Measurements from ENCODE around the gene ZNF343.
A peak's percentile ranks its signal among the peaks of the same experiment; 100 is the strongest.
"Not testable (repeated sequence)": the region's sequence is repeated elsewhere in the genome, so short reads cannot be mapped to it uniquely, and the experiment has no call there.

Gene ZNF343

GRCh38 chr20:2507875-2508630 lies 662 bp downstream of the ZNF343 start:
- no peaks in the 10 kb centered on the region for H3K9me3 ChIP-seq (ENCODE audit: control insufficient read depth, low read length)
- H4K91ac ChIP-seq (ENCODE audit: low read length): peak overlapping the region; percentile 10
- no peak overlapping the region for H2BK12ac ChIP-seq (ENCODE audit: low read length in 2 of 2)
- H3K4me3 ChIP-seq (ENCODE audit: insufficient read depth in 1 of 2, low read depth in 1 of 2, low read length in 2 of 2): peak overlapping the region; percentile 68 to 98
- no peak overlapping the region for H2AK5ac ChIP-seq (ENCODE audit: low read length, severe bottlenecking)
- H2BK120ac ChIP-seq (ENCODE audit: low read depth, low read length): no peak overlapping the region
- no peak overlapping the region for H3K27ac ChIP-seq (ENCODE audit: low read length, poor library complexity, severe bottlenecking)
- H2AFZ ChIP-seq (ENCODE audit: low read depth, low read length): peak overlapping the region; percentile 66
- no peaks in the 10 kb centered on the region for H3K27me3 ChIP-seq (ENCODE audit: control insufficient read depth in 1 of 2, insufficient read depth in 1 of 2, low read length in 2 of 2)
- H4K8ac ChIP-seq (ENCODE audit: low read length): peak overlapping the region; percentile 20
- H3K18ac ChIP-seq (ENCODE audit: low read depth in 1 of 2, low read length in 2 of 2): peak overlapping the region in 1 of 2 experiments; percentile 70
- no peak overlapping the region for H3K23ac ChIP-seq (ENCODE audit: low read length in 2 of 2)
- H3K4me1 ChIP-seq (ENCODE audit: control insufficient read depth, insufficient read depth, low read depth, low read length): peaks cover 13% of the 10 kb centered on the region
- peak overlapping the region; percentile 88 for H3K4me2 ChIP-seq (ENCODE audit: low read length, poor library complexity, severe bottlenecking)
- peaks cover 15% of the 10 kb centered on the region for H3K79me1 ChIP-seq (replicated peaks; ENCODE audit: low read length, poor library complexity, severe bottlenecking)
- no peak overlapping the region for H2BK5ac ChIP-seq (ENCODE audit: low read depth, low read length, poor library complexity, severe bottlenecking)
- peak overlapping the region; percentile 98 for H3K9ac ChIP-seq (ENCODE audit: low read length)
- H3K14ac ChIP-seq (ENCODE audit: low read length in 2 of 2): peak overlapping the region in 1 of 2 experiments; percentile 68
- H2BK15ac ChIP-seq (ENCODE audit: low read depth, poor library complexity, severe bottlenecking): no peak overlapping the region
- H3K36me3 ChIP-seq (ENCODE audit: control insufficient read depth in 1 of 2, insufficient read depth in 2 of 2, low read depth in 1 of 2, low read length in 2 of 2): no peaks in the 10 kb centered on the region
- peak overlapping the region in 1 of 2 experiments; percentile 32 for H3K4ac ChIP-seq (ENCODE audit: low read depth in 1 of 2, low read length in 2 of 2)
- DNase-seq: no peak
- 31% methylated on average over 22 of the region's 22 CpGs for WGBS

DNA sequence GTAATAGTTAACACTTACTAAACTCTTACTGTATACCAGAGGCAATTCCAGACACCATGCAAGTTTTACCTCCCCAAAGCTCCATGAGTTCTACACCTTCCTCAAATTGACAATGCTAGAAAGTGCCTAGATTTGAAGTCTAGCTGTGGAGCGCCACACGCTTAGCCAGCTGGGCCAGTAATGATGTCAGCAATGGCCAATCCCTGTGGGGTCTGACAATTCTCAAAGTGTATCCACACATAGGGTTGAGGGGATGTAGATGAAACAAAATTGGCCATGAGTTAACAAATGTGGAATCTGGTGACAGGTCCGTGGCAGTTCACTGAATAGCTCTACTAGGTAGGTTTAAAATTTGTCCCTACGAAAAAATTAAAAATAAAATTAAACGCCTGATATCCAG lies 1.3 kb downstream of the ZNF343 start:
- Histone ChIP-seq H2BK5ac (ENCODE audit: low read depth, low read length, poor library complexity, severe bottlenecking) (no peak overlapping the region), H3K9ac (ENCODE audit: low read length) (peak overlapping the region; percentile 98), H3K4me3 (ENCODE audit: insufficient read depth in 1 of 2, low read depth in 1 of 2, low read length in 2 of 2) (peak overlapping the region in 1 of 2 experiments; percentile 98), H4K91ac (ENCODE audit: low read length) (no peak overlapping the region), H3K4me2 (ENCODE audit: low read length, poor library complexity, severe bottlenecking) (no peak overlapping the region), H2AFZ (ENCODE audit: low read depth, low read length) (no peak overlapping the region), H3K36me3 (ENCODE audit: control insufficient read depth in 1 of 2, insufficient read depth in 2 of 2, low read depth in 1 of 2, low read length in 2 of 2) (no peaks in the 10 kb centered on the region), H3K27ac (ENCODE audit: low read length, poor library complexity, severe bottlenecking) (no peak overlapping the region), H3K4me1 (ENCODE audit: control insufficient read depth, insufficient read depth, low read depth, low read length) (peaks cover 13% of the 10 kb centered on the region), H4K8ac (ENCODE audit: low read length) (no peak overlapping the region), H3K4ac (ENCODE audit: low read depth in 1 of 2, low read length in 2 of 2) (no peak overlapping the region), H3K9me3 (ENCODE audit: control insufficient read depth, low read length) (no peaks in the 10 kb centered on the region), H2AK5ac (ENCODE audit: low read length, severe bottlenecking) (no peak overlapping the region), H3K18ac (ENCODE audit: low read depth in 1 of 2, low read length in 2 of 2) (no peak overlapping the region), H3K27me3 (ENCODE audit: control insufficient read depth in 1 of 2, insufficient read depth in 1 of 2, low read length in 2 of 2) (no peaks in the 10 kb centered on the region), H3K14ac (ENCODE audit: low read length in 2 of 2) (no peak overlapping the region), H2BK120ac (ENCODE audit: low read depth, low read length) (no peak overlapping the region), H2BK15ac (ENCODE audit: low read depth, poor library complexity, severe bottlenecking) (no peak overlapping the region), H2BK12ac (ENCODE audit: low read length in 2 of 2) (no peak overlapping the region), H3K79me1 (replicated peaks; ENCODE audit: low read length, poor library complexity, severe bottlenecking) (peaks cover 15% of the 10 kb centered on the region), H3K23ac (ENCODE audit: low read length in 2 of 2) (no peak overlapping the region)
- no peak for DNase-seq
- 98% methylated on average over 5 of the region's 5 CpGs for WGBS

DNA sequence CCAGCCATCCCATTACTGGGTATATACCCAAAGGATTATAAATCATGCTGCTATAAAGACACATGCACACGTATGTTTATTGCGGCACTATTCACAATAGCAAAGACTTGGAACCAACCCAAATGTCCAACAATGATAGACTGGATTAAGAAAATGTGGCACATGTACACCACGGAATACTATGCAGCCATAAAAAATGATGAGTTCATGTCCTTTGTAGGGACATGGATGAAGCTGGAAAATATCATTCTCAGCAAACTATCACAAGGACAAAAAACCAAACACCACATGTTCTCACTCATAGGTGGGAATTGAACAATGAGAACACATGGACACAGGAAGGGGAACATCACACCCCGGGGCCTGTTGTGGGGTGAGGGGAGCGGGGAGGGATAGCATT lies 2.3 kb downstream of the ZNF343 start:
- H2BK120ac ChIP-seq (ENCODE audit: low read depth, low read length); H3K18ac ChIP-seq (ENCODE audit: low read depth in 1 of 2, low read length in 2 of 2); H3K4me3 ChIP-seq (ENCODE audit: insufficient read depth in 1 of 2, low read depth in 1 of 2, low read length in 2 of 2); H2AFZ ChIP-seq (ENCODE audit: low read depth, low read length); H3K9ac ChIP-seq (ENCODE audit: low read length); H3K4me2 ChIP-seq (ENCODE audit: low read length, poor library complexity, severe bottlenecking); H2AK5ac ChIP-seq (ENCODE audit: low read length, severe bottlenecking); DNase-seq; H3K27me3 ChIP-seq (ENCODE audit: control insufficient read depth in 1 of 2, insufficient read depth in 1 of 2, low read length in 2 of 2); H3K9me3 ChIP-seq (ENCODE audit: control insufficient read depth, low read length); H3K4ac ChIP-seq (ENCODE audit: low read depth in 1 of 2, low read length in 2 of 2); H4K8ac ChIP-seq (ENCODE audit: low read length); H3K27ac ChIP-seq (ENCODE audit: low read length, poor library complexity, severe bottlenecking); H2BK15ac ChIP-seq (ENCODE audit: low read depth, poor library complexity, severe bottlenecking); H3K23ac ChIP-seq (ENCODE audit: low read length in 2 of 2); H4K91ac ChIP-seq (ENCODE audit: low read length); H2BK12ac ChIP-seq (ENCODE audit: low read length in 2 of 2); H2BK5ac ChIP-seq (ENCODE audit: low read depth, low read length, poor library complexity, severe bottlenecking); H3K36me3 ChIP-seq (ENCODE audit: control insufficient read depth in 1 of 2, insufficient read depth in 2 of 2, low read depth in 1 of 2, low read length in 2 of 2); H3K14ac ChIP-seq (ENCODE audit: low read length in 2 of 2): not testable (repeated sequence)
- Histone ChIP-seq H3K4me1 (ENCODE audit: control insufficient read depth, insufficient read depth, low read depth, low read length) (peaks cover 13% of the 10 kb centered on the region), H3K79me1 (replicated peaks; ENCODE audit: low read length, poor library complexity, severe bottlenecking) (peaks cover 15% of the 10 kb centered on the region)
- 100% methylated on average over 2 of the region's 5 CpGs for WGBS

GRCh38 chr20:2504803-2505202 lies 3.9 kb downstream of the ZNF343 start:
- H3K23ac ChIP-seq (ENCODE audit: low read length in 2 of 2); H3K4ac ChIP-seq (ENCODE audit: low read depth in 1 of 2, low read length in 2 of 2); H2BK5ac ChIP-seq (ENCODE audit: low read depth, low read length, poor library complexity, severe bottlenecking); H2BK12ac ChIP-seq (ENCODE audit: low read length in 2 of 2); H4K91ac ChIP-seq (ENCODE audit: low read length); H3K9ac ChIP-seq (ENCODE audit: low read length); H3K4me2 ChIP-seq (ENCODE audit: low read length, poor library complexity, severe bottlenecking); H3K27ac ChIP-seq (ENCODE audit: low read length, poor library complexity, severe bottlenecking); H3K9me3 ChIP-seq (ENCODE audit: control insufficient read depth, low read length); H4K8ac ChIP-seq (ENCODE audit: low read length); H3K14ac ChIP-seq (ENCODE audit: low read length in 2 of 2); H3K27me3 ChIP-seq (ENCODE audit: control insufficient read depth in 1 of 2, insufficient read depth in 1 of 2, low read length in 2 of 2); H2BK15ac ChIP-seq (ENCODE audit: low read depth, poor library complexity, severe bottlenecking); H3K4me3 ChIP-seq (ENCODE audit: insufficient read depth in 1 of 2, low read depth in 1 of 2, low read length in 2 of 2); DNase-seq; H2AFZ ChIP-seq (ENCODE audit: low read depth, low read length); H2AK5ac ChIP-seq (ENCODE audit: low read length, severe bottlenecking); H2BK120ac ChIP-seq (ENCODE audit: low read depth, low read length); H3K18ac ChIP-seq (ENCODE audit: low read depth in 1 of 2, low read length in 2 of 2): not testable (repeated sequence)
- H3K4me1 ChIP-seq (ENCODE audit: control insufficient read depth, insufficient read depth, low read depth, low read length): peaks cover 13% of the 10 kb centered on the region
- 88% methylated on average over 2 of the region's 2 CpGs for WGBS
- H3K79me1 ChIP-seq (replicated peaks; ENCODE audit: low read length, poor library complexity, severe bottlenecking): peaks cover 21% of the 10 kb centered on the region
- H3K36me3 ChIP-seq (ENCODE audit: control insufficient read depth in 1 of 2, insufficient read depth in 2 of 2, low read depth in 1 of 2, low read length in 2 of 2): peaks cover 4 to 10% of the 10 kb centered on the region in 2 experiments

Measured in mesenchymal stem cell (in vitro differentiated cells and primary cell).